ENCODE measurements around the gene CD46.
"Not testable (repeated sequence)": the region's sequence is repeated elsewhere in the genome, so short reads cannot be mapped to it uniquely, and the experiment has no call there.

Gene CD46

DNA sequence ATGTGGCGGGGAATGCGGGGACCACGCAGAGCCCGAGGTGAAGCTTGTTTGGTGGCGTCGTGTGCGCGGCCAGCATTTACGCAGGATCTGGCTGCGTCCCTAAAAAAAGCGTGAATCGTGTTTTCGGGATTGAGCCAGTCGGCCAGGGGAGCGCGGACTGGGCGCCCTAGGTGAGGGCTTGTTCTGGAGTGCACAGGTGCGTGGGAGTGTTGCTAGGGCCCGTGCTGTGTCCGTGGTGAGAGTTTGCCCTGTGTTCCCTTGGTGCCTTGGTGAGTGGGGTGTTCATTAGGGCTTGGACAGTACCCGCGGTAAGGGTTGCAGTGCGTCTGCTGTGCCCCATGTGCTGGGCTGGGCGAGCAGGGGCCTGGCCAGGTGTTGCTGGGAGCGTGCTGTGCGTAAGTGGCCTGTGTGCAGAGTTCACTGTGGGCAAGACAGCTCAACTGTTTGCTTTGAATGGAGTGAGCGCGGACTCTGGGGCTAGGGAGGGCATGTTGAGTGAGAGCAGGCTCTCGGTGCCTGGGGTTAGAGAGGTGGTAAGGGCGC lies 673 bp downstream of the CD46 start:
- no peak for DNase-seq

DNA sequence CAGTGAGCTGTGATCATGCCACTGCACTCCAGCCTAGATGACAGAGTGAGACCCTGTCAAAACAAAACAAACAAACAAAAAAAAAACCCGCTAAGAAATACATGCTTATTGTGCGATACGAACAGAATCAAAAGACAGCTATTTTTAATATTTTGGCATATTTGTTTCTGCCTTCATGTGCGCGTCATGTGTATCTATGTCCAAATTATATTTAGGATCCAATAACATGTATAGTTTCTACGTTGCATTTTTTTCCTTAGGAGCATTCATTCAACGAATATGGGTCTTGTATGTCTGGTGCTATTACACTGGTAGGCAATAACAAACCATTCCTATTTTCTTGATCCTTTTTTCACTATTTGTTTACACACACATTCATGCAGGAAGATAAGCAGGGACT lies 1.8 kb downstream of the CD46 start:
- DNase-seq: no peak

DNA sequence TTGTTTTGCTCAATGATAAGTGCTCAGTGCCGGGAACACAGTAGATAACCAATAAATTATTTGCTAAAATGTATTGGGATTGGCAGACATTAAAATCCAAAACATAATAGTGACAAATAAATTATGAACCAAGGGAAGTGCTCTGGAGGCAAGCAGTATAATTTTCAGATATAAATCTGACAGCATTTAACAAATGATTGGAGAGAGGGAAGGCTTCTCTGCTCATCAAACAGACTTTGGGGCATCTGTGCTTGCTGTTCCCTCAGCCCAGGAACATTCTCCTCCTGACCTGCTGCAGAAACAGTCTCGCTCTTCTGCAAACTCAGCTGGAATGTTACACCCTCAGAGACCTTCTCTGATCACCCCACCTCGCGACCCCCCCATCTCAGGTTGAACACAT lies 2.2 kb downstream of the CD46 start:
- DNase-seq: no peak

DNA sequence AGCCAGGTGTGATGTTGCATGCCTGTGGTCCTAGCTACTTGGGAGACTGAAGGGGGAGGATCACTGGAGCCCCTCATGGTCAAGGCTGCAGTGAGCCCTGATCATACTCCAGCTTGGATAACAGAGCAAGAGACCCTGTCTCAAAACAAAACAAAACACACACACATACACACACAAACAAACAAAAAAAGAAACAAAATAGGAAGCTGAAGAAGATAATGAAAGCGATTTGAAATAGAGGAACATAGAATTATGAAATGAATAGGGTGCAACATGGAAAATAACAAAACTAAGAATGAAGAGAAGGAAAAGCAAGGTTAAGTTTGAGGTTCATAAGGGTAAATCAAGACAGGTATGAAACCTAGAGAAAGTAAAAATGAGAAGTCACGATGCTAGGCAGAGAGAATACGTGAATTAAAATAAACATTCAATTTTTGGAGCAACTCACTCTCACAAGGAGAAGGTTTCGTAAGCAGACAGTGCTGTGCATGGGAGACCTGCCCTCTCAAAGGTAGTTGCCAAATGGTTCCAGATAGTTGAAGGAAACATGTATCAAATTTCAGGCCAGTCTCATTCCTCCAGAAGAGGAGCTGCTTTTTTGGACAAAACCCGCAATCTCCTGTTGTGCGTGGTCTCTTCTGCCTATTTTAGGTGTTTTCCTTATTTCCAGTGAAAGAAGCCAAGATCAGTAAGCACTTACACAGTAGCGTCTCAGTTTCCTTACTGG lies 3.3 kb downstream of the CD46 start:
- no peak for DNase-seq

DNA sequence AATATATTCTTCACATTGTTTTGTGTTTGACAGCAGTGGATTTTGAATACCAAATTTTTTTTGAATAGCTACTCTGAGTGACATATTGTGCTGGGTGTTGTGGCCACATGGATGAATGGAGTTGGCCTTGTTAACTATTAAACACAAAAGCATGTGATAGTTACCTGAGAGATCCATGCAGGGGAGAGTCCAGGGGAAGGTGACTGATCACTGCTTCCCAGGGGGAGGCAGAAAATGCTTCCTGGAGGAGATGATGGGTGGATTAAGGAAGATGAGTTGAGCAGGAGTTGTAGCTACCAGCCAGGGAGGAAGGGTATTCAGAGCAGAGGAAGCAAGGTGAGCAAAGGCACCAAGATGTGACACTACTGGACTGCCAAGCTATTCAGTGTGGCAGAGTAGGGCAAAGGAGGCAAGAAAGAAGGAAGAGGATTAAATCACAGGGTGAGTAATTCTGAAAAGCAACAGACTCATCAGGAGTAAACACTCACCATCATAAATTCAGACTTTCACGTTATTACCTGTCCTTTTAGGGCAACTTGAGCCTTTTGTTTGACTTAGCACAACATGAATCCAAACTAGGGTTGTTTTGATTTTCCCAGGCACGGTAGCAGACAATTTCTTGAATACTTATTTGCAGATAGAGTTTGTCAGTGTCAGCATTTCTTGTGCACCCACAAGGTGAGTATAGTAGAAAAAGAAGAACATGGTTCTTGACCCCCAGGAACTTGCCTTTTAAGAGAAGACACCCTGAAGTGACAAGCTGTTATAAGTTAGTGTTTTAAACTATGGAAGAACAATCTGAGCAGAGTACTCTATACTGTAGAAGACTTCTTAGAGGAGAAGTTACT lies 4.2 kb downstream of the CD46 start:
- no peak for DNase-seq

DNA sequence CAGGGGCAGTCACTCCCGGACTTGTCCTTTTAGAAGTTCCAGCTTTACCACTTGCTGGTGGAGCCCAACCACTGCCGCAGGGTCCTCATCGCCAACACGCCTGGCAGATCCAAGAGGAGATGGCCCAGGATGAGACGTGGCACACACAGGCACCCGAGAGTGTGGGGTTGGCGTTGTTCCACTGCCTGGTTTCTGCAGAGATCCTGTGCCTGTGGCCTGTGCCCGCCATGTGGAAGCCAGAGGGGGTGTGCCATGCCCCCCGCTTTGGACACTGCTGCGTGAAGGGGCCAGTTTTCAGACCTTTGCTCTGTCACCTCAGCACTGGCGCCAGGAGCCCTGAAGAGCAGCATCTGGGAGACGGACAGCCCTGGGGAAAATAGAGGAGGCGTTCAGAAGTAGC lies 10.8 kb downstream of the CD46 start:
- DNase-seq: no peak

DNA sequence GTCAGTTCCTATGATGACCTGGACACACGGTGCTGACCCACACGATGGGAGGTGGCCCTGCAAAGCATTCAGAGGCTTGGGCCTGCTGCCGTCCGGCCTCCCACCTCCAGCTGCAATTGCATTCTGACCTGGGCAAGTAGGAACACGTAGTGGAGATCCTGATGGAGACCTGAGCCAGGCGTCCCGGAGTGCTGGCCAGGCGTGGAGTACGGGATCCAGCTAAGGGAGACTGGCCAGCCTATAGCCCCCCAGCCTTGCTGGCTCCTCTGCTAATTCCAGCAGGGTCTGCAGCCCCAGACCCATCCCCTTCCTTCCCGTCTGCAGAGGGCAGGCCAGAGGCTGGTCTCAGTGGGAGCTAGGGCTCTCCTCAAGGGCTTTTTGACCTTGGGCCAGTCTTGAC lies 11.2 kb downstream of the CD46 start:
- DNase-seq: no peak

DNA sequence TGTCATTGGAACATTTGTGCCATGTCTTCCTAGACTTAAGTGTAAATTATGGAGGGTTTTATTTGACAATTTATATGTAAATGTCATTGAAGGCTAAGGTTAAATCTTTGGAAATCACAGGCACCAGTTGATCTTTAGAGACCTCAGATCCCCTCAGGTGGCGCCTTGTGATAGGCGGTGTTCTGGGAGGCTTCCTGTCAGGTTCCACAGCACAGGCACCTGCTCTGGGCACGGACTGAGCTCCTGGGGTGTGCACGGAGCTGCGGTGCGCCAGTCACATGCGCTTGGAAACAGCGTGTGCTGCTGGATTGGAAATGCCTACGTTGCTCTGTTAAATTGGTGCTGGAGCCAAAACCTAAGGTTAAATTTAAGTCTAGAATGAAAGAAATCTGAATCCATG lies 12.1 kb downstream of the CD46 start:
- no peak for DNase-seq

DNA sequence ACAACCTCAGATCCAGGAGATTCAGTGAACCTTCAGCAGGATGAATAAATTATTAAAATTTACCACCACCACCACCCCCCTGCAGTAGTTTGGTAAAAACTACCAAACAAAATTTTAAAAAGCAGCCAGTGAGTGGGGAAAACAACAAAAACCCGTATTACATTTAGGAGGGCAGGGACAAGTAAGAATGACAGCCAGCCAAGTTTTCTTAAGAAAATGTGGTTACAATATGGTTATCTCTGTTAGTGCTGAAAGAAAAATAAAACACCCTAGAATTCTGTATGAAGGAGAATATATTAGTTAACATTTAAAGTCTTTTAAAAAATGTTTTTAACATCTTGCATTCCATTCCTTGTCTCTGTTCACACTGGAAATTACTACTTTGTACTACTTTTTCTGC lies 14.7 kb downstream of the CD46 start:
- no peak for DNase-seq

DNA sequence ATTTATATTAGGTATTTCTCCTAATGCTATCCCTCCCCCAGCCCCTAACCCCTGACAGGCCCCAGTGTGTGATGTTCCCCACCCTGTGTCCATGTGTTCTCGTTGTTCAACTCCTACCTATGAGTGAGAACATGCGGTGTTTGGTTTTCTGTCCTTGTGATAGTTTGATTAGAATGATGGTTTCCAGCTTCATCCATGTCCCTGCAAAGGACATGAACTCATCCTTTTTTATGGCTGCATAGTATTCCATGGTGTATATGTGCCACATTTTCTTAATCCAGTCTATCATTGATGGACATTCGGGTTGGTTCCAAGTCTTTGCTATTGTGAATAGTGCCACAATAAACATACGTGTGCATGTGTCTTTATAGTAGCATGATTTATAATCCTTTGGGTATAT lies 18.7 kb downstream of the CD46 start:
- not testable (repeated sequence) for DNase-seq

DNA sequence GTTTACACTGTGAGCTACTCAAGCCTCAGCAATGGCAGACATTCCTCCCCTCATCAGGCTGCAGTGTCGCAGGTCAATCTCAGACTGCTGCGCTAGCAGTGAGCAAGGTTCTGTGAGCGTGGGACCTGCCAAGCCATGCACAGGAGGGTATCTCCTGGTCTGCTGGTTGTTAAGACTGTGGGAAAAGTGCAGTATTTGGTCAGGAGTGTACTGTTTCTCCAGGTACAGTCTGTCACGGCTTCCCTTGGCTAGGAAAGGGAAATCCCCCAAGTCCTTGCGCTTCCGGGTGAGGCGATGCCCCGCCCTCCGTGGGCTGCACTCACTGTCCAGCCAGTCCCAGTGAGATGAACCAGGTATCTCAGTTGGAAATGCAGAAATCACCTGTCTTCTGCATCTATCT lies 24.2 kb downstream of the CD46 start:
- not testable (repeated sequence) for DNase-seq

DNA sequence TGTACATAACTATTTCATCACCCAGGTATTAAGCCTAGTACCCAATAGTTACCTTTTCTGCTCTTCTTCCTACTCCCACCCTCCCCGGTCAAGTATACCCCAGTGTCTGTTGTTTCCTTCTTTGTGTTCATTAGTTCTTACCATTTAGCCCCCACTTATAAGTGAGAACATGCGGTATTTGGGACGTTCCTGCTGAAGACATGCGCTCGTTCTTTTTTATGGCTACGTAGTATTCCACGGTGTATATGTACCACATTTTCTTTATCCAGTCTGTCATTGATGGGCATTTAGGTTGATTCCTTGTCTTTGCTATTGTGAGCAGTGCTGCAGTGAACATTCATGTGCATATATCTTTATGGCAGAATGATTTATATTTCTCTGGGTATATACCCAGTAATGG lies 25.6 kb downstream of the CD46 start:
- not testable (repeated sequence) for DNase-seq

DNA sequence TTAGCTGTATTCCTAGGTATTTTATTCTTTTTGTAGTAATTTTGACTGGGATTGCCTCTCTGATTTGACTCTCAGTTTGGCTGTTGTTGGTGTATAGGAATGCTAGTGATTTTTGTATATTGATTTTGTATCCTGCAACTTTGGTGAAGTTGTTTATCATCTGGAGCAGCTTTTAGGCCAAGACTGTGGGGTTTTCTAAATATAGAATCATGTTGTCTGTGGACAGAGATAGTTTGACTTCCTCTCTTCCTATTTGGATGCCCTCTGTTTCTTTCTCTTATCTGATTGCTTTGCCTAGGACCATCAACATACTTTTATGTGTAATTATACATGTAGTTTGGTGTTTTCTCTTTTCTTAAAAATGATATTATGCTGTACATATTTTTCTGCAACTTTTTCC lies 27.2 kb downstream of the CD46 start:
- DNase-seq: no peak

DNA sequence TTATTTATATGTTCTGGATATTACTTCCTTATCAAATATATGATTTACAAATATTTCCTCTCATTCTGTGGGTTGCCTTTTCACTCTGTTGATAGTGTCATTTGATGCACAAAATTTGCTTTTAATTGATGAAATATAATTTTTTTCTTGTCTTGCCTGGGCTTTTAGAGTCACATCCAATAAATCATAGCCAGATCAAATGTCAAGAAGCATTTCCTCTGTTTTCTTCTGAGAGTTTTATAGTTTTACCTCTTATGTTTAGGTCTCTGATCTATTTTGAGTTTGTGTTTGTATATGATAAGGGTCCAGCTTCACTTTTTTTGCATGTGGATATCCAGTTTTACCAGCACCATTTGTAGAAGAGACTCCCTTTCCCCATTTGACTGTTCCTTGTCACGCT lies 29.5 kb downstream of the CD46 start:
- DNase-seq: no peak

DNA sequence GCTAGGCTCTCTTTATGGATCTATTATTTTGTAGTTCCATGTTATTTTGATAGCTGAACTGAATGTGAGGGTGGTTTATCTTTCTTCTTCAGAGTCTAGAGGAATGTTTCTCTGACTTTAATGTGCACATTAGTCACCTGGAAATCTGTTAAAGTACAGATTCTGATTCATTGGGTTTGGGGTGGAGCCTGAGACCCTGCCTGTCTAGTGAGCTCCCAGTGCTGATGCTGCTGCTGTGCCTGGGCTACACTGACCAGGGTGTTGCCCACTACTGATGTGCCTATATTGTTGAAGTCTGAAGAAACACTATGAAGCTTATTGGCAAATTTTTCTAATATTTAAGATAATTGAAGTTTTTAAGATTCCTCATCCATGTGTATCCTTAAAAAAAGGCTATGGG lies 35.9 kb downstream of the CD46 start:
- DNase-seq: no peak

DNA sequence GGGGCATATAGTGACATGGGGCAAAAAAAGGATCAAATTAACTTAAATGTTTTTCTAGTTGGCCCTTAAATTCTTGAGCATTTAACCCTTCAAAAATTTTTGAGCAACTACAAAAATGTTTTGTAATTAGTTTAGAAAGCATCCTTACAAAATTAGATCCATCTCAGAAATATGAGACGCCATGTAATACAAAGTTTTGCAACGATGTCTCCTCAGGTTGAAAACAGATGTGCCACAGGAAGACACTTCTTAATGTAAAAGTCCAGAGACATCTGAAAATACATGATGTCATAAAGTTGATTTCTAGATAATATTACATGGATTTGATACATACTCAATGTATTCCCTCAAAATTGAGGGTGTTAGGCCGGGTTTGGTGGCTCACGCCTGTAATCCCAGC lies 37.5 kb downstream of the CD46 start:
- DNase-seq: no peak

DNA sequence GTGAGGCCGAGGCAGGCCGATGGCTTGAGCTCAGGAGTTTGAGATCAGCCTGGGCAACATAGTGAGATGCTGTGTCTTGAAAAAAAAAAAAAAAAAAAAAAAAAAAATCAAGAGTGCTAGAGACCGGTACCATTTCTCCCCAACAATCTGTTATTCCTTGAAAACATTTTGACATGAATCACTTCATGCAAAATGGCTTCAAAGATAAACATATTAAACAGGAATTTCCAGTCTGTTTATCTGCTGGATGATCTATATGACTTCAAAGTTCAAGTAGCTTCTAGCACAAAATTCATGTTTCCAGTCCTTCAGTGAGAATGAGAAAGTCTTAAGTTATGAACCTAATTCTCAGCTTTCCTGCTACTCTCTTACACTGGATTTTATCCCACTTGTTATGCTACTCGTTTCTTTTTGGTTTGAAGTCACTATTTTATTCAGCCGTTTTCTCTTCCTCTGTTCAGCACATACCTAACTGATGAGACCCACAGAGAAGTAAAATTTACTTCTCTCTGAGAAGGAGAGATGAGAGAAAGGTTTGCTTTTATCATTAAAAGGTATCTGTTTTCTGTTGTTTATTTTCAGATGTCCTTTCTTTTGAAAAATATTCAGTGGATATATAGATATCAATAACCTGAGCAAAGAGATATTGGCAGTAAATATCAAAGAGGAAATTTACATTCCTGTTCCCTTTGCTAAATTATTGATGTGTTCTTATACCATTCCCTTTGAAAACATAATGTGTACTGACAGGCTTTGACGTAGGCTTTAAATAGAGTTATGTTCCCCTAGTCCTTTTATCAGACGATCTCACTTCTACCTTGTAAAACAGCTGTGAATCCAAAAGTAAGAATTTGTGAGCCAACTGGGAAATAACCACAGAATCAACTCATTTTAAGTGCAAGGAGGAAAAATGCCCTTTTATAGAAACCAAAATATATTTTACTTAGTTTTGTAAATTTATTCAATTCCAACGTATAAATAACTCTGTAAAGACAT lies 38.2 kb downstream of the CD46 start:
- no peak for DNase-seq

DNA sequence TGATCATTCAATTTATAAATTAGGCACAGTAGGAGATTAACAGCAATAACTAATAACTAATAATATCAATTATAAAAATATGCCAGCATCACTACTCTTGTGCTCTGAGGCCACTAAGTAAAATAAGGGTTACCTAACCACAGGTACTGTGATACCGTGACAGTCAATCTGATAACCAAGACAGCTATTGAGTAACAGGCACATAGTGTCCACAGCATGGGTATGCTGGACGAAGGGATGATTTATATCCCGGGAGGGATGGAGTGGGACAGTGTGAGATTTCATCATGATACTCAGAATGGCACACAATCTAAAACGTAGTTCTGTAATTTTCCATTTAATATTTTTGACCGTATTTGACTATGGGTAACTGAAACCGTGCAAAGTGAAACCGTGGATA lies 39.4 kb downstream of the CD46 start:
- DNase-seq: no peak

DNA sequence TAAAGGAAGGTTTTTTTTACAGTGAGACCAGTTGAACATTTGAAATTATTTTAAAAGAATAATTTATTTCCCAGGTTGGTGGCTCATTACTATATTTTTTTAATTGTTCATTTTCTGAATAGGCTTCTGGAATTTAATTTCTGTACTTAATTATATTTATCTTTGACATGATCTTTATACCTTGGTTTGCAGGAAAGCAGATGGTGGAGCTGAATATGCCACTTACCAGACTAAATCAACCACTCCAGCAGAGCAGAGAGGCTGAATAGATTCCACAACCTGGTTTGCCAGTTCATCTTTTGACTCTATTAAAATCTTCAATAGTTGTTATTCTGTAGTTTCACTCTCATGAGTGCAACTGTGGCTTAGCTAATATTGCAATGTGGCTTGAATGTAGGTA lies 41.5 kb downstream of the CD46 start:
- DNase-seq: no peak

DNA sequence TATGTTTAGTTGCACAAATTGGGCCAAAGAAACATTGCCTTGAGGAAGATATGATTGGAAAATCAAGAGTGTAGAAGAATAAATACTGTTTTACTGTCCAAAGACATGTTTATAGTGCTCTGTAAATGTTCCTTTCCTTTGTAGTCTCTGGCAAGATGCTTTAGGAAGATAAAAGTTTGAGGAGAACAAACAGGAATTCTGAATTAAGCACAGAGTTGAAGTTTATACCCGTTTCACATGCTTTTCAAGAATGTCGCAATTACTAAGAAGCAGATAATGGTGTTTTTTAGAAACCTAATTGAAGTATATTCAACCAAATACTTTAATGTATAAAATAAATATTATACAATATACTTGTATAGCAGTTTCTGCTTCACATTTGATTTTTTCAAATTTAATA lies 43.0 kb downstream of the CD46 start:
- DNase-seq: no peak

DNA sequence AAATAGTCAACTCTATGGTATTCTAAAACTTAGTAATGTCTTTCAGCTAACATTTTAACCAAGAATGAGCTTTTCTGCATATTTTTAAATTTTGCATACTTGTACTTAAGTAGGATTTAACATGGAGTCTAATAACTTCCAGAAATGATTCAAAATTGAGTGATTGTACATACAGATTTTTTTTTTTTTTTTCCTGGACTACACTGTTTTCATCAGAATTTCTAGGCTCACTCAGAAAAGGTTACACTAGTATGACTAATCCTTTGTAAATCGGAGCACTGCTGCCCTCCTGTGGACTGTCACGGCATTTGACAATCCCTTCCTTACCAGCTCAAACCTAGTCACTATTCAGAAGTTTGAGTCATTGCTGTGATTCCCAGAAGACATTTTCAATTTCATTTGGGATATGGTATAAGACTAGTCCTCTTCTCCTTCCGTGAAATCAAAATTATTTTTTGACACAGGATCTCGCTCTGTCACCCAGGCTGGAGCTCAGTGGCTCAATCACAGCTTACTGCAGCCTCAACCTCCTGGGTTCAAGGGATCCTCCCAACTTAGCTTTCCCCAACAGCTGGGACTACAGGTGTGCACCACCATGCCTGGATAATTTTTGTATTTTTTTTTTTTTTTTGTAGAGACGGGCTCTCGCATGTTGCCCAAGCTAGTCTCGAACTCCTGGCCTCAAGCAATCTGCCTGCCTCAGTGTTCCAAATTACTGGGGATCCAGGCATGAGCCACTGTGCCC lies 45.5 kb downstream of the CD46 start:
- peak in 1 of 2 donors; percentile 73 for DNase-seq

DNA sequence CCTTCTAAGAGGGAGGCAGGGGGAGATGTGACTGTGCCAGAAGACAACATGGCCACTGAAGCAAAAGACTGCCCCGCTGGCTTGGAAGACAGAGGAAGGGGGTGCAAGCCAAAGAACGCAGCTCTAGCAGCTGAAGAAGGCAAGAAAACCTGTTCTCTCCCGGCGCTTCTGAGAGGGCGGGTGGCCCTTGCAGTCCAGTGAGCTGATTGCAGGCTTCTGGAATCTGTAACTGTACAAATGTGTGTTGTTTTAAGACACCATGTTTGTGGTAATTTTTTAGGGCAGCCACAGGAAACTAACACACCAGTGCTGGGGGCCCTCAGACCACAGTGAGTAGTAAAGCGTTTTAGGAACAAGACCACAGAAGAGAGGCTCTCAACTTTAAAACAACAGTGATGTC lies 47.0 kb downstream of the CD46 start:
- DNase-seq: peak in 1 of 2 donors; percentile 41

All from bone marrow (tissue), 2 donors.